ENCODE data around the gene MBNL1. TPM values are rescaled to one million over a fixed set of nuclear protein-coding genes. Genes with fewer than 3 reads are reported as not detected.
"Not testable (repeated sequence)": the region's sequence is repeated elsewhere in the genome, so short reads cannot be mapped to it uniquely, and the experiment has no call there.

Gene MBNL1
- total RNA-seq, 1 experiment from 2014 or later = 11.1 TPM

DNA sequence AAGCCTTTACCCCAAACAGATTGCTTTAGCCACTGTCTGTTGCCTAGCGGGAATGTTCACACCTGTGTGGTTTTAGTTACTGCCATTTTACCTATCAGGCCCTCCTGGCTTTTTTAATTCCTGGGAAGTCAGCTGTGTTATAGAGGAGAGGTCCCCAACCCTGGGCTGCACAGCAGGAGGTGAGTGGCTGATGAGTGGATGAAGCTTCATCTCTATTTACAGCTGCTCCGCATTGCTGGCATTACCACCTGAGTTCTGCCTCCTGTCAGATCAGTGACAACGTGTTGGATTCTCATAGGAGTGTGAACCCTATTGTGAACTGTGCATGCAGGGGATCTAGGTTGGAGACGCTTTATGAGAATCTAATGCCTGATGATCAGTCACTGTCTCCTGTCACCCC, 127.0 kb downstream of the MBNL1 start:
- no peak for DNase-seq
- no peaks in the 10 kb centered on the region for H3K36me3 ChIP-seq (replicated peaks; ENCODE audit: control insufficient read depth, insufficient read depth, low read length)

DNA sequence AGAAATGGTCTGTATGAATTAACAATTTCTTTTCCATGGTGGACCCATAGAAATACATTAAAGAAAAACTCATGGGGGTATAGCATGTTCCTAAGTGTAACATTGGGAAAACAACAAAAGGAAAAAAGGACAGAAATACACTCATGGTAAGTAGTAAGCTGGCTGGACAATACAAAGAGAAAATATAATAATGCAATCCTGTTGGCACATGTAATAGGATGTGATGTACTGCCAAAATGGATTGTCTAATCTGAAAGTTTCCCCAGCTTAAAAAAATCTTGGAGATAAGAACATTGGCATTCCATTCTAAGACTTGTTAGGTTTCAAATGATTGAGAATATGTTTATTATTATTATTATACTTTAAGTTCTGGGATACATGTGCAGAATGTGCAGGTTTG, 128.1 kb downstream of the MBNL1 start:
- no peaks in the 10 kb centered on the region for H3K36me3 ChIP-seq (replicated peaks; ENCODE audit: control insufficient read depth, insufficient read depth, low read length)
- no peak for DNase-seq
- H3K27me3 ChIP-seq (ENCODE audit: control insufficient read depth, insufficient read depth, low read length) = no peaks in the 10 kb centered on the region
- no peak overlapping the region for H3K4me3 ChIP-seq (ENCODE audit: insufficient read depth, low read depth, low read length)

More for the DNA sequence above, 127.0 kb downstream of the MBNL1 start:
- Histone ChIP-seq H3K27me3 (ENCODE audit: control insufficient read depth, insufficient read depth, low read length) (no peaks in the 10 kb centered on the region), H3K4me3 (ENCODE audit: insufficient read depth, low read depth, low read length) (no peak overlapping the region)

DNA sequence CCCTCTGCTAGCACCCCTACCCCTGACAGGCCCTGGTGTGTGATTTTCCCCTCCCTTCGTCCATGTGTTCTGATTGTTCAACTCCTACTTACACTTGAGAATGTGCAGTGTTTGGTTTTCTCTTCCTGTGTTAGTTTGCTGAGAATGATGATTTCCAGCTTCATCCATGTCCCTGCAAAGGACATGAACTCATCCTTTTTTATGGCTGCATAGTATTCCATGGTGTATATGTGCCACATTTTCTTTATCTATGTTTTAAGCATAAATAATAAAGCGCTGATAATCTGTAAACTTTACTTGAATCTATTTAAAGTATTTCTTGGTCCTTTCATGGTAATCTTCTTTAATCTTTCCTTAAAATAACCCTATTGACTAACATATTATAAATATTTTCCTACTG, 128.6 kb downstream of the MBNL1 start:
- not testable (repeated sequence) for H3K27me3 ChIP-seq (ENCODE audit: control insufficient read depth, insufficient read depth, low read length); DNase-seq; H3K36me3 ChIP-seq (replicated peaks; ENCODE audit: control insufficient read depth, insufficient read depth, low read length); H3K4me3 ChIP-seq (ENCODE audit: insufficient read depth, low read depth, low read length)

DNA sequence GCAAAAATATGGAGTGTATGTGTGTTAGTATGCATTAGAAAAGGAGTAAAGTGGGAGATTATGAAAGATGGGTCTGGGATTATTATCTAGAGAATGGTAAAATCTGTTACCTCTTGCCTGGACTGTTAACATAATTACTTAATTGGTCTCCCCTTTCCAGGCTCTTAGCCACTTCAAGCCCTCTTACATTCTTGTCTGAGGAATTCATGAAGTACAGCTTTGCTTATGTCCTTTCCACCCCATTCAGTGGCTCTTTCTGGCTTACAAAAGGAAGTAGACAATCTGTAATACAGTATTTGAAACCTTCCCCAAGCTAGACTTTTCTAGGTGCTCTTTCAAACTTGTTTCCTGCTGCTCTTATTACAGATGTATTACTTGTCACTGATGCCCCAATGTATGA, 129.8 kb downstream of the MBNL1 start:
- Histone ChIP-seq H3K36me3 (replicated peaks; ENCODE audit: control insufficient read depth, insufficient read depth, low read length) (no peaks in the 10 kb centered on the region), H3K4me3 (ENCODE audit: insufficient read depth, low read depth, low read length) (no peak overlapping the region), H3K27me3 (ENCODE audit: control insufficient read depth, insufficient read depth, low read length) (no peaks in the 10 kb centered on the region)
- DNase-seq = no peak

DNA sequence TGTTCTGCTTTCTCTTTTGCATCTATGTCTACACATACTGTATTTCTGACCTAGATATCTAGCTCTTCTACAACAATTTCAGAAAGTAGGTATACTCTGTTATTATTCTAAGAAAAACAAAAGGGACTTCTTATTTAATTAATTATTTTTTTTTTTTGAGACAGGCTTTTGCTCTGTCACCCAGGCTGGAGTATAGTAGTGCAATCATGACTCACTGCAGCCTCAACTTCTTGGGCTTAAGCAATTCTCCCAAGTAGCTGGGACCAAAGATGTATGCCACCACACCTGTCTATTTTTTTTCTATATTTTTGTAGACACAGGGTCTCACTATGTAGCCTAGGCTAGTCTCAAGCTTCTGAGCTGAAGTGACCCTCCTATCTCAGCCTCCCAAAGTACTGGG, 130.6 kb downstream of the MBNL1 start:
- Histone ChIP-seq H3K36me3 (replicated peaks; ENCODE audit: control insufficient read depth, insufficient read depth, low read length) (no peaks in the 10 kb centered on the region), H3K4me3 (ENCODE audit: insufficient read depth, low read depth, low read length) (no peak overlapping the region), H3K27me3 (ENCODE audit: control insufficient read depth, insufficient read depth, low read length) (no peaks in the 10 kb centered on the region)
- DNase-seq = no peak

DNA sequence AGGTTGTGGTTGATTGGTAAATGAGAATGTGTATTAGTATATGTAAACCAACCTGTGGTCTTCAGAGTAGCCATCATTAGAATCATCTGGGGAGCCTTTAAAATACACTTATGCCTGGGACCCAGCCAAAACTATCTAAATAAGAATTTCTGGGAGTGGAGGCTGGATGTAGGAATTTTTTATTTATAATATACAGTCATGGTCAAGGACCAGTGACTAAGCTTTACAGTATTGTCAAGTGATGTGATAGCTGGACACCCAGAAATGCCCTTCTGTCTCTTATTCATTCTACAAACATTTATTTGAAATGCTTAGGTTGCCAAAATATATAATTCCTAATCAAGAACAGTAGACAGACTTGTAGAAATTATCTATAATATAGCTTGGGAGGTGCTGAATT, 132.2 kb downstream of the MBNL1 start:
- H3K27me3 ChIP-seq (ENCODE audit: control insufficient read depth, insufficient read depth, low read length) = no peaks in the 10 kb centered on the region

DNA sequence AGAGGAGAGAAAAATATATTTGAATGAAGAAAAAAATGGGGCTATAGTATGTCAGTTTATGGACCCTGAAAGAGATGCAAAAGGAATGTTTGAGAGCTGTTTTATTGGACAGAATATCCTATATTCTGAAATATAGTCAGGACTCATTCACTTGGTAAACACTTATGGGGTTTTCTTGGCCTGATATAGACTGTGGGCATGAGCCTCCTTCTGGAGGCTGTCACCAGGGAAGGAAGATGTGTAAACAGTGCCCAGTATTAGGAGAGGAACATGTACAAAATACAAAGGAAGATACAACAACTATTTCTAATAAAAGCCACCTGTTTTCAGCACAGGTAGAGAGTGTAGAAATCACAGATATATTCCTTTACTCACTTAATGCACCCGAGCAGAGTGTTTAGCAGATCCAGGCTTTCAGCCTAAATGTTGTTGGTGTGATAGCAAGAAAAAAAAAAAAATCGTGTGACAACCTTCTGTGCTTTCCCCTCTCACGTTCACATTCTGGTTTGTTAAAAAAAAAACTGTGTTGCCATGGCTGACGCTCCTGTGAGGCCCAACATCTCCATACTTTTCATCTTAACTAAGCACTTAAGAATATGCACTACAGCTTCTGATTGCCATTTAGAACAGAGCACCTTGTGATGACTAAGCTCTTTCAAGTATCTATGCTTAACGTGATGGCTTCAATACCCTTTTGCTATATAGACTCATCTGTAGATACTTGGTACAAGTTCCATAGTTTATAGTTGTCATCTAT, 134.1 kb downstream of the MBNL1 start:
- Histone ChIP-seq H3K4me3 (ENCODE audit: insufficient read depth, low read depth, low read length) (no peak overlapping the region), H3K27me3 (ENCODE audit: control insufficient read depth, insufficient read depth, low read length) (no peaks in the 10 kb centered on the region), H3K36me3 (replicated peaks; ENCODE audit: control insufficient read depth, insufficient read depth, low read length) (no peaks in the 10 kb centered on the region)
- DNase-seq = no peak

More for the DNA sequence above, 132.2 kb downstream of the MBNL1 start:
- Histone ChIP-seq H3K4me3 (ENCODE audit: insufficient read depth, low read depth, low read length) (no peak overlapping the region), H3K36me3 (replicated peaks; ENCODE audit: control insufficient read depth, insufficient read depth, low read length) (no peaks in the 10 kb centered on the region)
- no peak for DNase-seq

DNA sequence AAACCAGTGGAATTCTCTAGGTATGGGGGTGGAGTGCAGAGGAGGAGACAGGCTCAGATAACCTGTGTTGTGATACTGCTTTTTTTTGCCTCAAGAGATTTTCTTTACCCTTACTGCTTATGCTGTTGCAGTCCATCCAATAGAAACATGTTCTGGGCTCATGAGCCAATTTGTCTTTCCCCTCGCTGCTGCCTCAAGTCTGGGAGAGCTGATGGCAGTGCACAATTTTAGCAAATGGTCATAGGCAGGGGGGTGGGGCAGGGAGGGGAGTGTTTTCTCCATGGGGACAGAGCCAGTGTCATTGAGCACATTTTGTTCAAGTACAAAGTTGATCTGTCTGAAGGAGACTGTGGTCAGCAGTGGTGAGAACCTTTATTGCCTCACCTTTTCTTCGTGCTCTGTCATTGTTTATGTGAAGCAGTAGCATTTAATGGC, 134.9 kb downstream of the MBNL1 start:
- Histone ChIP-seq H3K4me3 (ENCODE audit: insufficient read depth, low read depth, low read length) (no peak overlapping the region), H3K36me3 (replicated peaks; ENCODE audit: control insufficient read depth, insufficient read depth, low read length) (no peaks in the 10 kb centered on the region), H3K27me3 (ENCODE audit: control insufficient read depth, insufficient read depth, low read length) (no peaks in the 10 kb centered on the region)
- no peak for DNase-seq

DNA sequence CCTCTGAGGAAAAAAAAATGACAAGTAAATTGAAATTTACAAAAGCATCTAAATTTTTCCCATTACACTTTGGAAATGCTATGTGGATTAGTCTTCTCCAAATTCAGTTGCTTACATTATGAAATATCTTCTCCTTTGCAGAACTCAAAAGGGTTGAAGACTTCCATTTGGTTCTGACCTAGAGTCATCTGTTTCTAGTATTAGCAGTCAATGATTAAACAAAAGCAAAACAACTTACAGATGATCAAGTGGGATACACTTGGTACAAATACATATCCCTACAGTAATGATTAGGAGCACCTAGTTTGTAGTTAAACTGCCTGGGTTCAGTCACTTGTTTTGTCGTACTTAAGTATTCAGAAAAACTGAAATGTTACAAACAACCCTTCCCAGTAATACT, 136.2 kb downstream of the MBNL1 start:
- Histone ChIP-seq H3K36me3 (replicated peaks; ENCODE audit: control insufficient read depth, insufficient read depth, low read length) (no peaks in the 10 kb centered on the region), H3K4me3 (ENCODE audit: insufficient read depth, low read depth, low read length) (no peak overlapping the region), H3K27me3 (ENCODE audit: control insufficient read depth, insufficient read depth, low read length) (no peaks in the 10 kb centered on the region)
- no peak for DNase-seq

DNA sequence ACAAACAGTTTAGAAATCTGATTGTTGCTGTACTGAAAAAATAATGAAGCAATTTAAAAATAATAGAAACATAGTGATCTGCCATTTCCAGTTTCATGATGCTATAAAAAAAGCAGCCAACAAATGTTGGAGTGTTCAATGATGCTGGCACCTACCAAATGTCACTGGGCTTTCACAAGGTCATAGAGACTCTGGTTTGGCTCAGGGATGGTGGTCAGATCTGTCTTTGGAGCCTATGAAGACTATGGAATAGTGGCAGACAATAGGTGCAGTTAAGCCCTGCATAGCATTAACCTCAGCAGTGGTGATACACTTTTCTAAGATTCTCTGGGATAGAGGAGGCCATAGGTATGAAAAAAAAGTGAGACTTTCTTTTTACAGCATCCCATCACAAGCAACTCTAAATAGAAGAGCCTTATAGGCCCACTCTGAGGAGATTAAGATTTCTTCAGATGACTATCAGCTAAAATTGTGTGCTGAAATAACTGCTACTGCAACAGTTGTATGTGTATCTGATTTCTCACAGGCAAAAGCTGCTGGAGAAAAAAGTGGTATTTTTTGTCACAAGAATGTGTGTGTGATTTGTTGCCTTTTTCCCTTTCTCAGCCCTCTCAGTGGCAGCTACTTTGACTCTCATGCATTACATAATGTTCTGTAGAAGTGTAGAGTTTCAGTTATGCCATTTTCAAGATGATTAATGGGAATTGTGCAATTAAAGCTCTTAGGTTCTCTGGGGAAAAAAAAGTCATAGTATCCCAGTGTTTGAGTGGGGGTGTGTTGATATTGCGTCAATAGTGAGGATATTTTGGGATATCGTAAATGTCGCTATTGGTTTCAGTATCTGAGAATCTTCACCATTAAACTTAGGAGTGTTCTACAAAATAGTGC, 137.4 kb downstream of the MBNL1 start:
- no peak overlapping the region for H3K4me3 ChIP-seq (ENCODE audit: insufficient read depth, low read depth, low read length)
- DNase-seq = no peak
- H3K36me3 ChIP-seq (replicated peaks; ENCODE audit: control insufficient read depth, insufficient read depth, low read length) = no peaks in the 10 kb centered on the region
- H3K27me3 ChIP-seq (ENCODE audit: control insufficient read depth, insufficient read depth, low read length) = no peaks in the 10 kb centered on the region

DNA sequence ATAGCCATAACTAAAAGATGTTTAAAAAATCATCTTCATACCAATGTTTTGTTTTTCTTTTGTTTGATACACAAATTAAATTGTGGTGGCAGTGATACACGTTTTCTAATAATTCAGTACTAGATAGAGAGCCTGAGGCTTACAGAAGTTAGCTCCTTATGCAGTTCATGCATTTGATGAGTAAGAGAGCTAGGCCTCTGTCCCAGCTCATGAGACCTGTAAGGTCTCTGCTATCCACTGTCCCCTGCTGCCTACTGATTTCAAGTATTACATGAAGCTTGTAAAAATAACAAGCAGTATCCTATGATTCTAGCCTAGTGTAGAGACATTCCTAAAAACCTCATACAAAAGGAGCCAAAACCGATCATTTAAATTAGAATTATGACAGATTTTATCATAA, 144.5 kb downstream of the MBNL1 start:
- H3K36me3 ChIP-seq (replicated peaks; ENCODE audit: control insufficient read depth, insufficient read depth, low read length) = no peaks in the 10 kb centered on the region; the same call in 1 of the 2 replicates
- no peaks in the 10 kb centered on the region for H3K27me3 ChIP-seq (ENCODE audit: control insufficient read depth, insufficient read depth, low read length)
- no peak for DNase-seq
- no peak overlapping the region for H3K4me3 ChIP-seq (ENCODE audit: insufficient read depth, low read depth, low read length)

DNA sequence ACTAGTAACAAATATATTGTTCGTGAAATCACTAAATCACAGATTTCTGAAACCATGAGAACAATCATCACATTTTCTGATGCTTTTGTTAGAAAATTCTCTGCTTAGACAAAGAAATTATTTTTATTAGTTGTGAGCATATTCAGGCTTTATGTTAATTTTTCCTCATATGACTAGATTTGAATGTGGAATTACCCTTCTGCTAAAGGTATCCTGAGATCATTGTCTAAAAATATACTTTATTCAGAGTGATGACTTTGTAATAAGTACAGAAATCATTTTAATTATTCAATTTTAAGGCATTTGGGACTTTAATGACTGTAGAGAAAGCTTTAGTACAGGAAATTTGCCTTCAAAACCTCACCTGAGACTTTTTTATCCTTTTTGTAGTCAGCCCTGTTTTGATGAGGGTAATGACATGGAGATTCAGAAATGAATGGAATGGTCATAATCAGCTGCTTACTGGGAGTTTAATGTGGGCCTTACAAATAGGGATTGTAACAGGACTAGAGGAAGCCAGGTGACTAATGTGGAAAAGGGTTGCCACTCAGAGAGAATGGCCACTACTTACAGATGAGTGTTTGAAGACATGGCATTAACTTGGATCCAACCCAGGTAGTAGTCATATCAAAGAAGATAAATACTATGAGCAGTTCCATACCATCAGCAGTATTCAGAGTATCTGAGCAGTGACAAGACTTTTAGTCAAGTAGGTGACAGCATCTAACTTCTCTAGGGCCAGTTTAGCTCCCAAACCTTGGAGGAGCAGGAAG, 148.3 kb downstream of the MBNL1 start:
- Histone ChIP-seq H3K4me3 (ENCODE audit: insufficient read depth, low read depth, low read length) (no peak overlapping the region), H3K27me3 (ENCODE audit: control insufficient read depth, insufficient read depth, low read length) (no peaks in the 10 kb centered on the region), H3K36me3 (replicated peaks; ENCODE audit: control insufficient read depth, insufficient read depth, low read length) (peaks cover 2% of the 10 kb centered on the region)
- no peak for DNase-seq

DNA sequence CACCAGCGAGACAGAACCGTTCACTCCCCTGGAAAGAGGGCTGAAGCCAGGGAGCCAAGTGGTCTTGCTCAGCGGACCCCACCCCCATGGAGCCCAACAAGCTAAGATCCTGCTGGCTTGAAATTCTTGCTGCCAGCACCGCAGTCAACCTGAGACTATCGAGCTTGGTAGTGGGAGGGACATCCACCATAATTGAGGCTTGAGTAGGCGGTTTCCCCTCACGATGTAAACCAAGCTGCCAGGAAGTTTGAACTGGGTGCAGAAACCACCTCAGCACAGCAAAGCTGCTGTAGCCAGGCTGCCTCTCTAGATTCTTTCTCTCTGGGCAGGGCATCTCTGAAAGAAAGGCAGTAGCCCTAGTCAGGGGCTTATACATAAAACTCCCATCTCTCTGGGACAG, 151.0 kb downstream of the MBNL1 start:
- Histone ChIP-seq H3K4me3 (ENCODE audit: insufficient read depth, low read depth, low read length) (no peak overlapping the region), H3K36me3 (replicated peaks; ENCODE audit: control insufficient read depth, insufficient read depth, low read length) (peaks cover 2% of the 10 kb centered on the region), H3K27me3 (ENCODE audit: control insufficient read depth, insufficient read depth, low read length) (no peaks in the 10 kb centered on the region)
- no peak for DNase-seq

DNA sequence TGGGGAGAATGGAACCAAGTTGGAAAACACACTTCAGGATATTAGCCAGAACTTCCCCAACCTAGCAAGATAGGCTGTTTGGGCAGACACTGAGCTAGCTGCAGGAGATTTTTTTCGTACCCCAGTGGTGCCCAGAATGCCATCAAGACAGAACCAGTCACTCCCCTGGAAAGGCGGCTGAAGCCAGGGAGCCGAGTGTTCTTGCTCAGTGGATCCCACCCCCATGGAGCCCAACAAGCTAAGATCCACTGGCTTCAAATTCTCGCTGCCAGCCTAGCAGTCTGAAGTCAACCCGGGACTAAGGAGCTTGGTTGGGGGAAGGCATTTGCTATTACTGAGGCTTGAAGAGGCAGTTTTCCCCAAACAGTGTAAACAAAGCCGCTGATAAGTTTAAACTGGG, 152.4 kb downstream of the MBNL1 start:
- DNase-seq = no peak
- Histone ChIP-seq H3K27me3 (ENCODE audit: control insufficient read depth, insufficient read depth, low read length) (no peaks in the 10 kb centered on the region), H3K4me3 (ENCODE audit: insufficient read depth, low read depth, low read length) (no peak overlapping the region), H3K36me3 (replicated peaks; ENCODE audit: control insufficient read depth, insufficient read depth, low read length) (peaks cover 2% of the 10 kb centered on the region)
